ENCODE measurements around the gene ELOF1.

DNA sequence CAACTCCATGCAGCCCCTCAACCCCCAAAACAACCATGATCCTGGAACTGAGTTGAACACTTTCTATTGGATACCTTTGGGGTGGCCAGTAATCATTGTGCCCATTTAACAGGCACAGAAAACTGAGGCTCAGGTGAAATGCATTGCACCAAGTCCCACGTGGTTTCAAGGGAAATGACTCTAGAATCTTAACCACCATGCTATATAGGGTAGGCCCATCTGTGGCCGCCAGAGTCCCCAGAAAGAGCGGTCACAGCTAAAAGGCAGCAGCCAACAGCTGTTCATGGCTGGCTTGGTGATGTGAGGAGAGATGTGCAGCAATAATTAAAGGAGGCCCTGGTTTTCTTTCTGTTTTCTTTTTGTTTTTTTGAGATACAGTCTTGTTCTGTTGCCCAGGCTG is 17.8 kb downstream of the ELOF1 start:
- TF ChIP-seq, protein P1, sequence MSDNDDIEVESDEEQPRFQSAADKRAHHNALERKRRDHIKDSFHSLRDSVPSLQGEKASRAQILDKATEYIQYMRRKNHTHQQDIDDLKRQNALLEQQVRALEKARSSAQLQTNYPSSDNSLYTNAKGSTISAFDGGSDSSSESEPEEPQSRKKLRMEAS (IDR thresholded peaks at IDR 0.05), result no peak
- no peak for TF ChIP-seq REST (IDR thresholded peaks at IDR 0.05; ENCODE audit: low read depth)
- TF ChIP-seq CREB1 (IDR thresholded peaks at IDR 0.05; ENCODE audit: low read depth), result no peak
- TF ChIP-seq ZBTB7A (IDR thresholded peaks at IDR 0.05; ENCODE audit: low read depth), result no peak
- TF ChIP-seq RAD21 (IDR thresholded peaks at IDR 0.05; ENCODE audit: low read depth), result no peak
- TF ChIP-seq FOXM1 (IDR thresholded peaks at IDR 0.05; ENCODE audit: borderline replicate concordance, low read depth), result no peak

Data from Ishikawa (cell line).